Measurements from ENCODE around the gene ANKRD34C.

- TF ChIP-seq CTCF (conservative IDR thresholded peaks at IDR 0.05; ENCODE audit: low read depth in 2 of 2): no peak
- TF ChIP-seq EZH2phosphoT487 (IDR thresholded peaks at IDR 0.05; ENCODE audit: unreplicated experiment): no peak
- no peak for TF ChIP-seq EZH2 (IDR thresholded peaks at IDR 0.05; ENCODE audit: low read depth, unreplicated experiment)
Observed at GRCh38 chr15:79321876-79322275, 39.4 kb downstream of the ANKRD34C start.

Data from GM23338 (cell line).